GM15510 (cell line): ENCODE measurements around the gene SEMA4D.

Experiments used
- POLR2A ChIP-seq: IDR thresholded peaks from 3 replicates; pipeline ENCODE4 v1.6.1; 2011; ENCODE audit warnings: borderline replicate concordance; ENCODE audit not compliant: insufficient read length; ENCODE audit errors: extremely low read depth

The SEMA4D gene

GRCh38 chr9:89444274-89444673 is 53.6 kb downstream of the SEMA4D start:
- TF ChIP-seq POLR2A, result no peak

DNA sequence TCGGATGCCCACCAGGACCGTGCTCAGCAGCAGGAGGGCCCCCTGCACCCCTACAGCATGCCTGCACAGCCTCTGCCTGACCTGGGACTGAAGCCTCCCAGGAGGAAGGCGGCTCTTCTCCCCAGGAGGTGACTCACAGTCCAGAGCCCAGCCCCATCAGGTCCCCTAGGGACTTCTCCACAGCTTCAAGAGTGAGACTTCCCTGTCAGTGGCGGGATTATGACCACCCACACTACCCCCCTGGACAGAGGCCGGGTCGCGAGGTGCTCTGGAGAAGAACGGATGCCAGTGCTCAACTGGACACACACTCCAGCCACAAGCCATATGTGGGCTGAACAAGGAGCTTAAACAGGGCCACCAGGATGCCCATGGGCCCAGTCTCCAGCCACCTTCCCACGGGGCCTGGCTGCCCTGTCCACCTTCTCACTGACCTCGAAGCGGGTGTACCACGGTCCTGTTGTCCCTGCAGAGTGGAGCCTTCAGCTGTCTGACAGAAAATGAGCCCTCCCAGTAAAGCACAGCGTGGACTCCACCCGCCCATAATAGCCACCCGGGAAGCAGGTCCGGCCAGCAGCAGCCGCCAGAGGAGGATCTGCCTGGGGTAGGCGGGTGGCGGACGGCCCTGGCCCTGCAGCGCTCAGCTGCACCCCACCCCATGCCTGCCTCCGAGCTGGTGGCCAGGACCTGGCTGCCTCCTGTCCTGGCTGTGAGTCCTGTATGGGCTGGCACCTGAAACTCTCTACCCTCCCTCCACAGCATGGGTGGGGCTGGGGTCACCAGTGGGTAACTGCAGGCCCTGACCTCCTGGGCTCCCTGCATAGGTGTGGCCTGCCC is 54.7 kb downstream of the SEMA4D start:
- TF ChIP-seq POLR2A, result no peak

- TF ChIP-seq POLR2A, result no peak
Observed at GRCh38 chr9:89442501-89442978, 55.4 kb downstream of the SEMA4D start.

- no peak for TF ChIP-seq POLR2A
Observed at GRCh38 chr9:89441986-89442385, 55.9 kb downstream of the SEMA4D start.

DNA sequence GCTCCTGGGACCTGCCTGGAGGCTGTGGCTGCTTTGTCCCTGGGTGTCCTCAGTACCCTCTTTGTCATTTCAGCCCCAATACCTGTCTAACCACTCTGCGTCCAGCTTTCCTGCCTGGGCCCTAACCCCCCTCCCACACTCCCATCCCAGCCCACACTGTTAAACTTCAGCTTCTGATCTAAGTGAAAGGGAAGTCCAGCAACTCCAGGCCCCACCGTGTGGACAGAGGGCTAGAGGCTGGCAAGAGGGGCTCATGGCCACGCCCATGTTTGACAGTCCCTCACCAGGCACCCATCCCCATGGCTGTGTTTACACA is 56.3 kb downstream of the SEMA4D start:
- no peak for TF ChIP-seq POLR2A

GRCh38 chr9:89440951-89441654 is 56.8 kb downstream of the SEMA4D start:
- no peak for TF ChIP-seq POLR2A

DNA sequence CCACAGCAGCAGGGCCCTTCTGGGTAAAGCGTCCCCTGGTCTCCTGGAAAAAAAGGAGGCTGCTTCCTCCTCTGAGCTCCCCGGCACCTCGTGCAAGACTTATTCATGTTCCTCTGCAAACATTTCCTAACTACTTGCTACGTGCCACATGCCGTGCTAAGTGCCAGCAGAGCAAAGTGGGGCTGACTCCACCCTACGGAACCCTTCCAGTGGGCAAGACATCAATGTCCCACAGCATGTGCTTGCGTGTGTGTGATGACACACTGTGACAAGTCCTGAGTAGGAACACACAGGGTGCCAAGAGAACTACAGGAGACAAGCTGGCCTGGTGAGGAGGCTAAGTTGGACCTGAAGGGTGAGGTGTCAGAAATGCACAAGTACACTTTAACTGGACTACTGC is 57.4 kb downstream of the SEMA4D start:
- TF ChIP-seq POLR2A, result no peak

- TF ChIP-seq POLR2A, result no peak
Observed at GRCh38 chr9:89440046-89440445, 57.9 kb downstream of the SEMA4D start.

DNA sequence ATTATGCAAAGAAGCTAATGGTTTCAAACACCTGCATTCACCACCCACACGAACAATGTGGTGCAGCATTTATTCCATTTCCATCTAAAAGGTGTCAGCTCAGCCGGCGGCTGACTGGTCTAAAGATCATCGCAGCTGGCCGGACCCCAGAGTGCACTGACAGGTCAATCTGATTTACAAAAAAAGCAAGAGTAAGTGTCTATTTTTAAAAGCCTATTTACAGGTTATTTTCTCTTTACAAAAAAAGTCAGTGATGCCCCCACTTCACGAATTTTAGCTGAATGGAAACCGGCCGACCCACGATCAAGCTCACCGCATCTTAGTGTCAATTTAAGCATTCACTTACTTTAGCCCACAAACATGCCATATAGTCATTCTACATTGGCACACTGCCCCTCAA is 58.3 kb downstream of the SEMA4D start:
- TF ChIP-seq POLR2A, result no peak

- no peak for TF ChIP-seq POLR2A
Observed at GRCh38 chr9:89438194-89438593, 59.7 kb downstream of the SEMA4D start.

DNA sequence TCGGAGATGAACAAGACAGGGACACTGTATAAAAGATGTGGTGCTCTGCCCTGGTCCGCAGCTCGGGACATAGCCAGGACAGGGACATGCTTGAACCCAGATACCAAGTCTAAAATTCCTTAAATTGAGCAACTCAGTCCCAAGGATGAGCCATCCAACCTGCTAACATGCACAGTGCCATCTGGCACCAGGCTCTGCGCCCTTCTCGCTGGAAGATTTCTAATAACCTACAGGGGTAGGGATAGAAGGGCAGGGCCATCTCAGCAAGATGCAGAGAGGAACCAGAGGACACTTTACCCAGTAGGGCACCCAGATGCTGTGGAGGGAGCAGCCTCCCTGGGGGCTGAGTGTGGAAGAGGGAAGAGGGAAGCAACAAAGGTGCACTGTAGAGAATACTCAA is 60.1 kb downstream of the SEMA4D start:
- TF ChIP-seq POLR2A, result no peak

- TF ChIP-seq POLR2A, result no peak
Observed at GRCh38 chr9:89436963-89437625, 60.8 kb downstream of the SEMA4D start.

GRCh38 chr9:89436326-89436725 is 61.6 kb downstream of the SEMA4D start:
- TF ChIP-seq POLR2A, result no peak

GRCh38 chr9:89435071-89435823 is 62.7 kb downstream of the SEMA4D start:
- no peak for TF ChIP-seq POLR2A

DNA sequence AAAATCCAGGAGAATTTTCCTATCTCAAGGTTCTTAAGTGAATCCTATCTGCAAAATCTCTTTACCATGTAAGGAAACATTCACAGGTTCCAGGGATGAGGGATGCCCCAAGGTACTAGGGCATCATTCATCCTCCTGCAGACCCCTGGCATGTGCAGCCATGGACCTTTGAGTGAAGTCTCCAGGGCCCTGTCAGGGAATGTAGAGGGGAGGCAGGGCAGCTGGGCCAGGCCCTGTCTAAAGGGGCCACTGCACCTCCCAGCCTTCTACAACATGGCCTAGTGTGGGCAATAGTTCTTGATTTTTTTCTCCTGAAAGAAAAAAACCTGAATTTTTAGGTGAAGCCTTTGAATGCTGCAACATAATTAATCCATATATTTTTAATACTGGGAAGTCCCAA is 63.3 kb downstream of the SEMA4D start:
- TF ChIP-seq POLR2A, result no peak

GRCh38 chr9:89433826-89434225 is 64.1 kb downstream of the SEMA4D start:
- no peak for TF ChIP-seq POLR2A

DNA sequence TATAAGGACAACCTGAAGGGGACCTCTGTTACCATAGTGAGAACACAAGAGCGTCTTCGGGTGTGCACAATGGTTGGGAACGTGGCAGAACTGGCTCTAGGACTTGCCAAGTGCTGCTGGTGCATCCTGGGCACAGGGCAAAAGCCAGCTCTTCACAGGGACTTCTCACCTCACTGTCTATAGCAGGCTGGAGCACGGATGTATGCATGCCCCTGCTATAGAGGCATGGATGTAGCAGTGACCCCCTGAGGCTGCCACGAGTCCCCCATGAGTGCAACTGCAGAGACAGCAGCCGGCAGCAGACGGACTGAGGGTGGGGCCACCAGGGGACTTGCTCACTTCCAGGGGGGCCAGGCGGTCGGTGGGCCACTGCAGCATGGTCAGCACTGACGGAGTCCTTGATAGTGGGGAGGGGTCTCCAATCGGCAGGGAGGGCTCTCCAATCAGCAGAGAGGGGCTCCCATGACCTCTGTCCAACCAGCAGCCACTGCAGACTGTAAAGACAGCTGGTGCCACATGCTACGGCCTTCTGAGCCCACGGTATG is 64.9 kb downstream of the SEMA4D start:
- TF ChIP-seq POLR2A, result no peak
